ENCODE data around the gene CEP112.

DNA sequence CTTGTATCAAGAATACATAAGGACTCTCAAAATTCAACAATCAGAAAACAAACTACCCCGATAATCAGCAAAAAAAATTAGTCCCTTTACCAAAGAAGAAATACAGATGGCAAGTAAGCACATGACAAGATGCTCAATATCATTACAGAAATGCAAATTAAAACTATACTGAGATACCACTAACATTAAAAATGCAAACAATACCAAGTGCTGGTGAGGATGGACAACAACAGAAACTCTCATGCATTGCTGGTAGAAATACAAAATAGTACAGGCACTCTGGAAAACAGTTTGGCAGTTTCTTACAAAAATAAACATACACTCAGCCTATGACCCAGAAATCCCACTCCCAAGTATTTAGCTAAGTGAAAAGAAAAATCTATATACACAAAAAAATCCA, 7.5 kb downstream of the CEP112 start:
- TF ChIP-seq, protein P1, sequence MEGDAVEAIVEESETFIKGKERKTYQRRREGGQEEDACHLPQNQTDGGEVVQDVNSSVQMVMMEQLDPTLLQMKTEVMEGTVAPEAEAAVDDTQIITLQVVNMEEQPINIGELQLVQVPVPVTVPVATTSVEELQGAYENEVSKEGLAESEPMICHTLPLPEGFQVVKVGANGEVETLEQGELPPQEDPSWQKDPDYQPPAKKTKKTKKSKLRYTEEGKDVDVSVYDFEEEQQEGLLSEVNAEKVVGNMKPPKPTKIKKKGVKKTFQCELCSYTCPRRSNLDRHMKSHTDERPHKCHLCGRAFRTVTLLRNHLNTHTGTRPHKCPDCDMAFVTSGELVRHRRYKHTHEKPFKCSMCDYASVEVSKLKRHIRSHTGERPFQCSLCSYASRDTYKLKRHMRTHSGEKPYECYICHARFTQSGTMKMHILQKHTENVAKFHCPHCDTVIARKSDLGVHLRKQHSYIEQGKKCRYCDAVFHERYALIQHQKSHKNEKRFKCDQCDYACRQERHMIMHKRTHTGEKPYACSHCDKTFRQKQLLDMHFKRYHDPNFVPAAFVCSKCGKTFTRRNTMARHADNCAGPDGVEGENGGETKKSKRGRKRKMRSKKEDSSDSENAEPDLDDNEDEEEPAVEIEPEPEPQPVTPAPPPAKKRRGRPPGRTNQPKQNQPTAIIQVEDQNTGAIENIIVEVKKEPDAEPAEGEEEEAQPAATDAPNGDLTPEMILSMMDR (optimal IDR thresholded peaks at IDR 0.05 in 1 of 3, IDR thresholded peaks at IDR 0.05 in 1 of 3, conservative IDR thresholded peaks at IDR 0.05 in 1 of 3; ENCODE audit: extremely low read depth in 1 of 3, insufficient read depth in 2 of 3, low read length in 3 of 3): no peak
- TF ChIP-seq EZH2 (IDR thresholded peaks at IDR 0.05; ENCODE audit: low read length): no peak

All from keratinocyte (primary cell).